Midbrain (tissue), 1 donor: ENCODE results near the gene CASP1.
"Not testable (repeated sequence)": the region's sequence is repeated elsewhere in the genome, so short reads cannot be mapped to it uniquely, and the experiment has no call there.

Experiments used
- DNase-seq: peaks from one replicate; lab custom pipeline; 2025; lab: John Stamatoyannopoulos, UW

The CASP1 gene

DNA sequence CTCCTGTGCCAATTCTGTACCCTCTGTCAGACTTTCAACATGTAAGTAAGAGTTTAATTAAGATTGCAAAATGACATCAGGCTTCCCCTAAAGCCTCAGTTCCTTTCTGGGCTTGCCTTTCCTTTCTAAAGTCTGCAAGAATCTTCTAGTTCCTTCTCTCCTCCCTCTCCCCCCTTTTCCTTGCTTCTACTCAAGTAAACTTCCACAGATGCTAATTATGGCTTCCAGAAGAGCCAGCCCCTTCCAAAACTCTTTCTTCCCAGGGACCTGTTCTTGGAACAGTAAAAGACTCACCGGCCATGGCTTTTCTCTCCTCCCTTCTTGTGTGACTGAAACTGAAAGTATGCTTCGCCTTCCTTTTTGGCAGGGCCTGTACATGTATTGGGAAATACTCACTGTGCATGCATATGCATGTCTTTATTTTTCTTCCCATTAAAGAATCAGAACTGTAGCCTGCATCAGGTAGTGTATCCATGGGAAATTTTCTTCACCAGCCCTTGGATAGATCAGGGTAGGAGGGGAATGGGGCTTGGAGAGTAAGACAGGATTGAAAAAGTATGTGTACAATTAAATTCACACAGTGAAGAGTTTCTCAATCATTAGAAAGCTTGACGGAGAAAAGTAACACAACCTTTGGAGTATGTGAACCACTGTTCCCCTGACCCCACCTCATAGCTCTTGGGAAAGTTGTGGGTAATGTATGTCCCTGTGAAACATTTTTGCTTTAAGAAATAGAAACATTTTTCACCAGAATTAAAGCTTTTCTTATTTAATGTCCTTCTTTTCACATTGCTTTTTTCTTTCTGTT, at the start of gene CASP1:
Gene CASP1 (minus strand): TSS at position 332 of the 808 bp plus-strand sequence. CDS start 31 bp downstream, at position 301.
- no peak for DNase-seq

DNA sequence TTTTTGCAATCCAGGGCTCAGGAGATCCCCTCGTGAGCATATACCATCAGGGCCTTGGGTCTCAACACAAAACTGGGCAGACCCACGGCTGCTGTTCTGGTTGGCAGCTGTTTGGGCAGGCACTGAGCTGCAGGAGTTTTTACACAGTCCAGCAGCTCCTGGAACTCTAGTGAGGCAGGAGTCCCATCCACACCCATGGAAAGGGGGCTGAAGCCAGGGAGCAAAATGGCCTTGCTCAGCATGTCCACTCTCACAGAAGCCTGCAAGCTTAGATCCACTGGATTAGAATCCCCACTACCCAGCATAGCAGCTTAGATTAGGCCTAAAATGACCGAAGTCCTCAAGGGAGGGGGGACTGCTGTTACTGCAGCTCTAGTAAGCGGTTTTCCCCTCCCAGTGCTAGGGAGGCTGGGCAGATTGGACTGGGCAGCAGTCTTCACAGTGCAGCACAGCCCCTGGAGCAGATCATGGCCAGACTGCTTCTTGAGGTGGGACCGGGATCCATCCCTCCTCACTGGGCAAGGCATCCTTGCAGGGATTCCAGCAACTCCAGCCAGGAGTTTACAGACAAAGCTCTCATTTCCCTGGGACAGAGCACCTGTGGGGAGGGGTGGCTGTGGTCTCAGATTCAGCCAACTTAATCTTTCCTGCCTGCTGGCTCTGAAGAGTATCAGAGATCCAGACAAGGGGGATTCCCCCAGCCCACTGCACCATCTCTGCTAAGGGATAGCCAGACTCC, 46.6 kb upstream of the CASP1 start:
- DNase-seq, result no peak

DNA sequence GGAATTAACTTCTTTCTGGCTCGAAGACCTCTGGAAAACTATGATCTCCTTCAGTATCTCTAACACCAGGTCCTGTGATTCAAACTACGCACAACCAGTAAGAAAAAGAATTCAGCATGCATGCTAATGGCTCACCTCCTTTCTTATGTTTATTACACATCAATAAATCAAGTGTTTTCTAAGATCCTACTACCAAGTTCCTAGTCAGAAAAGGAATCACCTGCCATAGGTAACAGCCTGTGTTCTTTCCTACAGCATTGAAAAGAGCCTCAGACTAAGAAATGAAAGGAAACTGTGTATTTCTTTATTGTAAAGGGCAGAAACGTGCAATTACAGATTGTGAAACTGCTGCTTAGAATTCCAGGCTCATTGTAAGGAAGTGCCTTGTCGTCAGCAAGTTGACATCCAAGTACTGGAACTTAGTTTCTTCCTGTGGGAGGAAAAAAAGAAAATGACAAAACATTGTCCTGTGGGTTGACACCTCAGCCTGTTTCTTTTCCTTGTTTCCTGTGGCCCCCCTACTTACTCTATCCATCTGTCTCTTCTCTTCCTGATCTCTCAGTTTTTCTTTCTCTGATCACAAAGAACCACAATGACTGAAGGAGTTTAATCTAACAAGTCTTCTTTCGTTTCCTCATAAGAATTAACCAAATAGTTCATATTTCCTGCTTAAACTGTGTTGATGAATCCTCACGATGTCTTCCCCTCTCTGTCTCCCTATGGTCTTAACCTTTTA, 45.4 kb upstream of the CASP1 start:
- DNase-seq, result not testable (repeated sequence)

DNA sequence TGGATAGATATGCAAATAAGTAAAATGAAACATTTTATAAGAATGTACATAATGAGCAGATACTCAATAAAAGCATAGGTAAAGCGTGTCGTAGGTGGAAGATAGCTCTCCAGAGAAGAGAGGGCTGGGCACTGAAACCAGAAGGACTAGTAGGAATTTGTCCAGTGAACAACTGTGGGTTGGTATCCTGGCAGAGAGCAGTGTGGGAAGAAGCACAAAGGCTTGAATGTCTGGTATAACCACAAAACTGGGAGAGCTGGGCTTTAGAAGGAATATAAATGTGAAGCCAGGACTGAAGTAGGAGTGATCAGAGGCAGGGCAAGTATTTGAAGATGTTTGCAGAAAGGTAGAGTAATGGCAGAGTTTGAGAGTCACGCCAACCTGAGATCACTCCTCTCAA, 43.3 kb upstream of the CASP1 start:
- DNase-seq, result no peak

DNA sequence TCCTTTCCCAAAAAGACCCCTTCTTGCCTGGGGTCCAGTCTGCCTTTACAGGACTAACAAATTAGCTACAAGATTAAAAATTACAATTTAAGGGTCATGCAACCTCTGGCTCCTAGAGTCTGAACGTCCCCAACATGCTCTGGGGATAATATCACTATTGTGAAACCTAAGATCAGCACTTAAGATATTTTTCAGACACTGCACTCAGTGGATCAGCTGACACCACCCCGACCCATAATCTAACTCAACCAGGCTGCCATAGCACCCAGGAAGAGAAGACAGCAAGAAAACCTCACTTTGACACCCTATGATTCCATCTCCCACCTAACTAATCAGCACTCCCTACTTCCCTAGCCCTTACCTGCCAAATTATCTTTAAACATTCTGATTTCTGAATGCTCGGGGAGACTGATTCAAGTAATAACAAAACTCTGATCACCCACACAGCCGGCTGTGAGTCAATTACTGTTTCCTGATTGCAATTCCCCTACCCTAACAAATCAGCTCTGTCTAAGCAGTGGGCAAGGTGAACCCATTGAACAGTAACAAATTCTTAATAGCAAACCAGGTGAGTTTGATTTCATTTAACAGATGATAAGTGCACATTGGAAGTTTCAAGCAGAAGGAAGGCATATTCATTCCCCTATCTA, 42.3 kb upstream of the CASP1 start:
- not testable (repeated sequence) for DNase-seq

DNA sequence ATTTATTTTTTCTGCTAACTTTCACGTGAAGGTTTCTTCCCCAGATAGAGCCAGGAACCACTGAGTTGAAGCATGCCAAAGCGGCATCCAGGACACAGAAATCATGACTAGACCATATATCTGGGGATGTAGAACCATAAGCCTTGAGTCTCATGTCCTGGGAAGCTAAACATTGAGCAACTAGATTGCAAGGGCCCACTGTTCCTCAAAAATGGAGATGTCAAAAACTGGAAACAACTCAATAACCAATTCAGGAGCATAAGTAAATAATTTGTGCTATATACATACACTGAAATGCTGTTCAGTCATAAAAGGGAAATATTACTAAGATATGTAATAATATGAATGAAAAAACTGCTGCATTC, 39.2 kb upstream of the CASP1 start:
- DNase-seq, result no peak

DNA sequence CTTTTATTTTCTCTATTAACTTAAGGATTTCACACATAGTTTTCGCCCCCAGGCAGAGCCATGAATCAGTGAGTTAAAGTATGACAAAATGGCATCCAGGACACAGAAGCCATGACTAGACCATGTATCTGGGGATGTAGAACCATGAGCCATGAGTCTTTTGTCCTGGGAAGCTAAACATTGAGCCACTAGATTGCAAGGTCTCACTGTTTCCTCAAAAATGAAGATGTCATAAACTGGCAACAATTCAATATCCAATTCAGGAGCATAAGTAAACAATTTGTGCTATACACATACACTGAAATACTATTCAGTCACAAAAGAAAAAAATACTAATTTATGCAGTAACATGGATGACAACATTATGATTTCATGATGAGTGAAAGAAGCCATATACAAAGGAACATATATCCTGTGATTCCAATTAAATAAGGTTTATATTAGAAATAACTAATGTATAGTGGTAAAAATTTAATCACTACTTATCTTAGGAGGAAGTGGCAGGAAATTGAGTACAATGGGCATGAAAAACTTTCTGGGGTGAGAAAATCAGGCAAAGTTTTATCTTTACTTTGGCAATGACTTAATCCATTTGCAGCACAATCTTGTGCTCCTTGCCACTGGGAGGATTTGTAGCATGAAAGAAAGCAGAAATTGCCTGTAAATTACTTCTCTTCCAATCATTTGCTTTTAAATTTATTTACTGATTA, 38.7 kb upstream of the CASP1 start:
- DNase-seq, result no peak

DNA sequence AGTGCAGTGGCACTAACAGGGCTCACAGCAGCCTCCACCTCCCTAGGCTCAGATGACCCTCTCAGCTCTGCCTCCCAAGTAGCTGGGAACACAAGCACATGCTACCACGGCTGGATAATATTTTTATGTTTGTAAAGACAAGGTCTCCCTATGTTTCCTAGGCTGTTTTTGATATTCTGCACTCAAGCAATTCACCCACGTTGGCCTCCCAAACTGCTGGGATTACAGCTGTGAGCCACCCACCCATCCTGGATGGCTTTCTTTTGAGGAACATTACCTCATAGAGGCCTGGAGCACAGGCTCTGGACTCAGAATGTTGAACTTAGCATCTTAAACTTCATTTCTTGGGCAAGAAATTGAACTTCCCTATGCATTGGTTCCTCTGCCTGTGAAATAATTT, 37.1 kb upstream of the CASP1 start:
- not testable (repeated sequence) for DNase-seq

DNA sequence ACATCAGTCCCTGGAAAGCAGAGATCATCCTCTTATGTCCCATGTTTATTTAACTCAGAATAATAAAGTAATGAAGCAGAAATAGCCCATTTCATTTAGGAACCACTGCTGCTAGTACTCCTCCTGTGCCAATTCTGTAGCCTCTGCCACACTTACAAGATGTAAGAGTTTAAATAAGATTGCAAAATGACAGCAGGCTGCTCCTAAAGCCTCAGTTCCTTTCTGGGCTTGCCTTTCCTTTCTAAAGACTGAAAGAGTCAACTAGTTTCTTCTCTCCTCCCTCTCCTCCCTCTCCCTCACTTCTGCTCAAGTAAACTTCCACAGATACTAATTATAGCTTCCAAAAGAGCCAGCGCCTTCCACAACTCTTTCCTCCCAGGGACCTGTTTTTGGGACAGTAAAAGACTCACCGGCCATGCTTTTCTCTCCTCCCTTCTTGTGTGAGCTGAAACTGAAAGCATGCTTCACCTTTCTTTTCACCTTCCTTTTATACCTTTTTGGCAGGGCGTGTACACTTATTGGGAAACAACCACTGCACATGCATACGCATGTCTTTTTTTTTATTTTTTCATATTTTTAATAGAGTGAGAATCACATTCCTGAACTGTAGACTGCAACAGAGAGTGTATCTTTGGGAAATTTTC, 36.3 kb upstream of the CASP1 start:
- no peak for DNase-seq

DNA sequence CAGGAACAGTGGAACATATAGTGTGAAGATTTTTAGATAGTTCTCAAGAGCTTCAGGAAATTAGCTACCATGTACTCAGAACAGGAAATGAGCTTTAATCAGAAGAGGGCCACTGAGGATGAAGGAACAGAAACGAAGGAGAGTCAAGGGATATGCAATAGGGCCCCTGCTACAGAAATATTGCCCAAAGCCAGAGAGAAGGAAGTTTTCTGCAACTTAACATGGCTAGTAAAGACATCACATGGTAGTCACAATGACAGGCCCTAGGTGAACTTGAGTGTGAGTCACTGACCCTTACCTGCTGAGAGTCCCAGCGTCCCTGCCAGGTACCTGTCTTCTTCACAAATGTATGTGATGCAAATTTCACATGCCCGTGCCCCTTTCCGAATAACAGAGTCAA, 35.4 kb upstream of the CASP1 start:
- DNase-seq, result no peak

DNA sequence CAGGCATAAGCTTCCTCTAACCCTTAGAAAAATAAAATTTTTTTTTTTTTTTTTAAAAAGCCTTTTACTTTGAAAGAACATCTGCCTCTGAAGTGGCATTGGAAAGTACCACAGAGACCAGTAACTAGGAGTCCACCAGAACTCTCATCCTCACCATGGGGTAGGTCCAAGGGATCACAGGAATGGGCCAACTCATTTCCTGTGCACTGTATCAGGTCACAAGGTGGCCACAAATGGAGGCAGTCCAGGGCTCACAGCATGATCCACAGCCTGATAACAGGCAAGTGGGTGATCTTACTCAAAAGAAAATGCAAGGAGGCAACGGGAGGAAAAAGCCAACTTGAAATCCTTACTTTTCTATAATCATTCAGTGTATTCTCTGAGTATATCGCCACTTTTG, 34.8 kb upstream of the CASP1 start:
- not testable (repeated sequence) for DNase-seq

DNA sequence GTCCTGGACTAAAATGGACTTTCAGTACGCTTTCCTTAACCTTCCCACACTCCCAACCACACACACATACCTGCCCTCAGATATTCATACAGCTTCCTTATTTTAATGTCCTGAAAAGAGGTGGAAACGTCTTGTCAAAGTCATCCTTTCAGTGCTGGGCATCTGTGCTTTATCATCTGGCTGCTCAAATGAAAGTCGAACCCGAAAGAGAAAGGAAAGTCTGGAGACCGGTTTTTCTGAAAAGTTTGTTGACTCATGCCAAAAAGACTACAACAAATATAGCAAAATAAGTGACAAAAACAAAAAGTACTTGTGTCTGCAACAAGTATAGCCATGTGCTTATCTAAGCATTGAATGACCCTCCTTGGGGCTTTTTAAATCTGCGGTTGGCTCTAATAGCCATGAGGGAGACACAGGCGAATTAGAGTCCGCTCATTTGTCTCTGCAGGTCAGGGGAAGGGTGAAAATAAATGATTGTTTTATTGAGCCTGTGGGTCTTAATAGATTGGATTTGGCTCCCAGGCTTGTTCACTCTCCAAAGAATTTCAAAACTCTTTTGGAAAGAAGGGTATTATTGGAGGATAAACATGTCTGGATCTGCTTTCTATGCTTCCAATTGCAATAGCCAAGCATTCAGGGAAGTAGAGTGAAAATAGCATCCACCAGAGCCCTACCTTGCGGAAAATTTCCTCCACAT, 28.4 kb upstream of the CASP1 start:
- DNase-seq, result not testable (repeated sequence)

DNA sequence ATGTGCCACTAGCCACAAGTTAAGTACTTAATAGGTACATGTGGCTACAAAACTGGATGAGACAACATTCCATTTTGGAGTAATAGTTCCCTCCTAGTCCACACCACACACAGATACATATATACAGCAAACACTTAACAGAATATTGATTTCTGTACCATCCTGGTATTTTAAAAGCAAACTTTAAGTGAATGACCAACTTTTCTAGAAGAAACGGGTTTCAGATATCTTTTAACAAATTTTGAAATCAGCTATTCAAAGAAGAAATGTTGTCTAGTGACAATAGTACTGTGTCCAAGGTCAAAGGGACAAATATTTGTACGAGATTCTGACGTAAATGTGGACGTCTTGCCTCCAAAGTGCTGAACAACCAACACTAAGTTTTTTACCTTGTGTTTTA, 22.5 kb upstream of the CASP1 start:
- DNase-seq, result no peak

DNA sequence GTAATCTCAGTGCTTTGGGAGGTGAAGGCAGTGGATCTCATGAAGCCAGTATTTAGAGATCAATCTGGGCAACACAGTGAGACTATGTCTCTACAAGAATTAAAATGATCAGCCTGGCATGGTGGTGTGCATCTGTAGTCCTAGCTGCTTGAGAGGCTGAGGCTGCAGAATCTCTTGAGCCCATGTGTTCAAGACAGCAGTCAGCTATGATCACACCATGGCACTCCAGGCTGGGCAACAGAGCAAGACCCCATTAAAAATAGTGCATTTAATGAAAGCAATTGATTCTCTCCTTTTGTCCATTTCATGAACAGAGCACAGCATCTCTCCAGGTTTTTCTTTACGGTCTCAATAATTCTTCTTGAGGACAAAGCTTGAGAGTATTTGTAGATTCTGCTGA, 21.5 kb upstream of the CASP1 start:
- no peak for DNase-seq

DNA sequence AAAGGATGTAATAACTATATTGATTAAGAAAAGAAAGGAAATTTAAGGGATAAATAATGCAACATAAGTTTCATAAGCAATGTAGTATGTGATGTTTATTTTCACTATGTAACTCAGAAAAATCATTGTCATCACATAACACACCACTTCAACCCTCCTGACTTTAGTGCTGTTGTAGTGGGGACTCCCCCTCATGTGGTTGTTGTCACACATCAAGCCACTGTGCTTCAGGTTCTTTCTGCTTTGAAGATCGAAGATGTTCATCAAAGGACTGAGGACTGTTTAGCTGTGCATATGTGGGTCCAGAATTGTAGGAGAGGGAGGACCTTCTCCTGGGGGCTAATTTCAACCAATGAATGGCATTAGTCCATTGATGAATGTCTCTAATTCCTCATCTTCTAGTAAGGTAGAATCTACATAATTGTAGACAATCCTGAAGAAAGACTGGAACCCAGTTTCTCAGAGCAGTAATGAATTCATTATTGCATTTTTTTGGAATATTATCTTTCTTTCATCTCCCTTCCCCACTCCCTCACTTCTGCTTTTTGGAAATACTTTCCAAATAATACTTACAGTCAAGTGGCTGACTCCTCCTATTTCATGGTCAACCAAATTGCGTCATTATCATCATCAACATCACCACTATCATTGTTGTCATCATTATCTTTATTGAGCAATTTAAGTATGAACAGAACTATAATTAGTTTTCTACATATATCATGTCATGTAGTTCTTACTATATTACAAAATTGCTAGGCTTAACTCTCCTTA, 20.0 kb upstream of the CASP1 start:
- DNase-seq, result no peak

DNA sequence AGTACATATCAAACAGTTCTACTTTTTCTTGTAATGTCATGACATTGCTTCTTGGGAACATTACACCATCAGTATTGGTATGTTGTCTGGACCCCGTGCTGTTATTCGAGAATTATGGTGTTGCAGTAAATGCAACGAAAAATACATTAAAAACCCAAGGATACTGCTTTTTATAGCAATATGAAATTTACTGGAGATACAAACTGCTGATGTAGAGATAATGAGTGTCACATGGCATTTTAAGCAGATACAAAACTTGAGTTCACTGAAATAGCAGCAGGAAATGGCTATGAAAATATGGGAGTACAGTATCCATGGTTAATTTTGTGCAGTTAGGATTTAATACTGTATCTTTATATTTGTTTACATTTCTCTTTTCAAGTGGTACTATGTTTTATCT, 17.5 kb upstream of the CASP1 start:
- DNase-seq, result no peak

DNA sequence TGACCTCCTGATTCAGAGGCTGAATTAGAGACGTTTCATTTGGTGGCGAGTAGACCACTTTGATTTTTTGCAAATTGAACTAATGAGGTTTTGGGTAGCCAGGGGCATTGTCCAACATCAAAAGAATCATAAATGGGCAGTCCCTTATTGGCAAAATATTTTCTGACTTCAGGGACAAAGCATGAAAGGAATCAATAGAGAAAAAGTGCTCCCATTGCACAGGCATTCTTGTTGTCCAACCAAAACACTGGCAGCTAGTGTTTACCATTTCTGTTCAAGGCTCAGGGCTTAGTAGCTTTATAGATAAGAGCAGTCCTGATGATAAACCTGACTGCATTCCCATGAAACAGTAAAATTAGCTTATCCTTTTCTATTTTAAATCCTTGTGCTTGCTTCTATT, 16.6 kb upstream of the CASP1 start:
- DNase-seq, result no peak

DNA sequence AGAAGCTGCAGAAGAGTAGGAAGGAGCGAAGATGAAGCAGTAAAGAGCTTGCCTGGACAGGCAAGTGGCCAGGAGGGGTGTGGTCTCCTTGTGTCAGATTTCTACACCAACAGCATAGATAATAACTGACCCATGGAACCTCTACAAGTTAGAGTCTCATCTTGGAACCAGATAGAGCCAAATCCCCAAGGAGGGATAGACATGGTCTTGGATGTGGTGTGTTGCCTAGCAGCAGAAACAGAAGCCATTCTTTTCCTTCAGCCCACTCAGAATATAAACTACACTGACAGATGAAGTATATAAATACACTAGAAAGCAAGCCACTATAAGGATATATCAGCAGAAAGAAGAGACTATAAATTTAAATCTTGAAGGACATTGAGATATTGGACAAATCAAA, 14.5 kb upstream of the CASP1 start:
- DNase-seq, result no peak

DNA sequence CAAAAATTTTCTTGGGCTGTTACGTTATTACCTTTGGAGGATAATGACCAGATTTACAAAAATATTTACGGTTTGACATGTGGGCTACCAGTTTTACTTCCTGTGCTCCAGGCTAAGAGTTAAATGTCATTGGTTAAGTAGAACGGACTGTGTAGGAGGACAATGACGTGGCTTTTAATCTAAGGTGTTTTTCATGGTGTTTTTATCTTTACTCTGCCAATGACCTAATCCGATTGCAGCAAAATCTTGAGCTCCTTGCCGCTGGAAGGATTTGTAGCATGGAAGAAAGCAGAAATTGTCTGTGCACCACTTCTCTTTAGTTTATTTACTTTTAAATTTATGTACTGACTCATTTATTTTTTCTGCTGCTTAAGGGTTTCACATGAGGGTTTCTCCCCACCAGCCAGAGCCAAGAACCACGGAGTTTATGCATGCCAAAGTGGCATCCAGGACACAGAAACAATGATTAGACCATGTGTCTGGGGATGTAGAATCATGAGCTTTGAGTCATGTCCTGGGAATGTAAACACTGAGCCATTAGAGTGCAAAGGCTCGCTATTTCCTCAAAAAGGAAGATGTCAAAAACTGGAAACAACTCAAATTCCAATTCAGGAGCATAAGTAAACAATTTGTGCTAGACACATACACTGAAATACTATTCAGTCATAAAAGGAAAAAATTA, 12.1 kb upstream of the CASP1 start:
- DNase-seq, result no peak
